ENCODE results near the gene GUK1.

GUK1 gene

GRCh38 chr1:228139931-228140723 lies at the start of gene GUK1:
GUK1 (plus strand) TSS chr1:228140279; CDS start chr1:228140303, 24 bp downstream.
- FAIRE-seq, result peak; percentile 97

- no peak for FAIRE-seq
Observed at GRCh38 chr1:228090613-228091081, 49.4 kb upstream of the GUK1 start.

- no peak for FAIRE-seq
Observed at GRCh38 chr1:228091084-228091483, 49.0 kb upstream of the GUK1 start.

DNA sequence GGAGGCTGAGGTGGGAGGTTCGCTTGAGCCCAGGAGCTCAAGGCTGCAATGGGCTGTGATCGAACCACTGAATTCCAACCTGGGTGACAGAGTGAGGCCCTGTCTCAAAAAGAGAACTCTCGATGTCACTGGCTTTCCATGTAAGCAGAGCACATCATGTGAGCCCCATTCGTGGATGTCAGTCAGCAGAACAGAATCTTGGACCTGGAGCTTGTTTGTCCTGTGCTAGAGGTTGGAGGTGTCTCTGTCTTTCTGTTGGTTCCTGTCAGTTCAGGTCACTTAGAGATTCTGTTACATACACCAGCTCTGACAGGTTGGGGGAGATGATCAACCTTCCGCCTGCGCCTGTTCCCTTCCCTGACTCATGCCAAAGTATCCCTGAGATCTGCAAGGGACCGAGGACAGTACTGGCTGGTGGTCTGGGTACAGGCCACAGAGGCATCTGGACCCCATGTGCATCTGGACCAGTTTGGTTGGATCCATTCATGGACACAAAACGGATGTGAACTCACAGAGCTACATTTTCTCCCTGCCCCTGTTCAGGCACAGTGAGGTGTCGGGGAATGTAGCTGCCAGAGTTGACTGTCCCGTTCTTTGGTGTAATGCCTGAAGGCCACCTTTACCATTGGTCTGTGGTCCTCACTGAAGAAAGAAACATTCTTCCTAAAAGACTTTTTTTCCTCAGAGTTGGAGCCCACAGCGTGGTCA lies 47.6 kb upstream of the GUK1 start:
- FAIRE-seq, result no peak

GRCh38 chr1:228093050-228093906 lies 46.8 kb upstream of the GUK1 start:
- no peak for FAIRE-seq

DNA sequence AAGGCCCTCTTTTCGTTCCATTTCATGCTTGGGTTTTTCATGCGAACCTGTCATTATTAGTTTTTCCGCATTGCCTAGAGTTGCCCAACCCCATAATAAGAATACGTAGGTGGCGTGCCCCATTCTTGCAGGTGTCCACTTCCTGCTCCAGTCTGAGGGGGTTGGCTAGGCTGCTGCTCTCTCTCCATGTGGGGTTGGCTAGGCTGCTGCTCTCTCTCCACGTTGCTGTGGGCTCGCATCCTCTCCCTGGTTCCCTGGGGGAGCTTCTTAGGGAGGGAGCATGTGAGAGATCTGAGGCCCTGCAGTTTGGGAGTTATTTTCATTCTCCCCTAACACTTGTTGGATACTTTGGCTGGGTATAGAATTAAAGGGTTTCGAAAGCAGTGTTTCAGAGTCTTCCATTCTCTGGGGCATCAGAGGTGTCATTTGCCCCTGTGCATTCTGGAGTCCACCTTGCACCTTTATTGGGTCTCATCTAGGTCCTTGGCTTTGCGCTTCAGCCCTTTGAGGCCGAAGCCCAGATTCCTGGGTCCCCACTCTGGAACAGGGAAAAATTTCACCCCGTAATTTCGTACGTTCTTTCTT lies 45.6 kb upstream of the GUK1 start:
- no peak for FAIRE-seq

- no peak for FAIRE-seq
Observed at GRCh38 chr1:228095161-228095560, 44.9 kb upstream of the GUK1 start.

DNA sequence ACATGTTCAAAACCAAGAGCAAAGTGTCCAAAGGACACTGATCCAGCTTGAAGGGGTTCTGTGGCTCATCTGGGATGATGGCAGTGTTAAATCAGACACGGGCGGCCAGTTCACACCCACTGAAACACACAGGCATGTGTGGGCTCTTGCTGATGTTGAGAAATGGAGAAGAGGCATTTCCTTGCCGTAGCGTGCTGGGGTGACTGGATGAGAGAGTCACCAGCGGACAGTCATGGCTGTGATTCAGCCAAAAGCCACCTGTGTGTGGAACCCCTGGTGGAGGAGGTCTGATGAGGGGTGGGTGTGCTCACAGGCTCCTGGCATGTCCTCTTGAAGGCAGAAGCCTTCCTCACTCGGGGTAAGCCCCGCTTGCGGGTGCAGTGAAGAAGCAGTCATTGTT lies 44.1 kb upstream of the GUK1 start:
- no peak for FAIRE-seq

DNA sequence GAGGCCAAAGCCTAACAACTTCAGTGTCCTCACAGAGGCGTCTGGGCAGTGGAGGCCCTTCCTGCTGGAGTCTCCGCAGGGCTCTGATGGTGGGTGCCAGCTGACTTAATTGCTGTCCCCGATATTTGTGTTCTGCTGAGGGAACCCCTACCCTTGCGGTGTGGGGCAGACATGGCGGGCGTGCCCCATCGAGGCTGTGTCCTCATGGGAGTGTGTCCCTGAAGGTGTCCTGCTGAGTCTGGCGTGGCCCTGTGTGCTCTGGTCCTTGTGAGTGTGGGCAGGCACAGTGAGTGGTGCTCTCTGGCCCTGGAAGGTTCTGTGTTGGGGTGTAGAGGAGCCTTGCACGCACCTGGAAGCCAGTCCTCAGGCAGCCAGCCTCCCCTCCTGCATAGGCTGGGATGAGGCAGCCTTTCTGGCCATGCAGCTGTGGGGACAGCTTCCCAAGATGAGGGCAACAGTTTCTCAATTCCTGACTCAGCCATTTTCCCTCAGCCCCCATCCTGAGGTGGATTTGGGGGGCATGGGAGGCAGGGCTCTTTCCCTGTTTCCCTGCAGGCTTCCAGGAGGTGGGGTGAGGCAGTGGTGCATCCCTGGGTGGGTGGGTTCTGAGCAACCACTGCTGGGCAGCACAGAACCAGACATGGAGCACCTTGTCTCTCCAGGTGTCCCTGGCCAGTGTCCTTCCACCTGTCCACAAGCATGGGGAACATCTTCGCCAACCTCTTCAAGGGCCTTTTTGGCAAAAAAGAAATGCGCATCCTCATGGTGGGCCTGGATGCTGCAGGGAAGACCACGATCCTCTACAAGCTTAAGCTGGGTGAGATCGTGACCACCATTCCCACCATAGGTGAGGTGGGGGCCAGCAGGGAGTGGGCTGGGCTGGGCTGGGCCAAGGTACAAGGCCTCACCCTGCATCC lies 43.4 kb upstream of the GUK1 start:
- FAIRE-seq, result no peak

- no peak for FAIRE-seq
Observed at GRCh38 chr1:228097333-228098081, 42.6 kb upstream of the GUK1 start.

DNA sequence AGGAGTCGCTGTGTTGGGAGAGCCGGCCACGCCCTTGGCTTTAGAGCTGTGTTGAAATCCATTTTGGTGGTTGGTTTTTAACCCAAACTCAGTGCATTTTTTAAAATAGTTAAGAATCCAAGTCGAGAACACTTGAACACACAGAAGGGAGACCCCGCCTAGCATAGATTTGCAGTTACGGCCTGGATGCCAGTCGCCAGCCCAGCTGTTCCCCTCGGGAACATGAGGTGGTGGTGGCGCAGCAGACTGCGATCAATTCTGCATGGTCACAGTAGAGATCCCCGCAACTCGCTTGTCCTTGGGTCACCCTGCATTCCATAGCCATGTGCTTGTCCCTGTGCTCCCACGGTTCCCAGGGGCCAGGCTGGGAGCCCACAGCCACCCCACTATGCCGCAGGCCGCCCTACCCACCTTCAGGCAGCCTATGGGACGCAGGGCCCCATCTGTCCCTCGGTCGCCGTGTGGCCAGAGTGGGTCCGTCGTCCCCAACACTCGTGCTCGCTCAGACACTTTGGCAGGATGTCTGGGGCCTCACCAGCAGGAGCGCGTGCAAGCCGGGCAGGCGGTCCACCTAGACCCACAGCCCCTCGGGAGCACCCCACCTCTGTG lies 41.7 kb upstream of the GUK1 start:
- FAIRE-seq, result no peak

DNA sequence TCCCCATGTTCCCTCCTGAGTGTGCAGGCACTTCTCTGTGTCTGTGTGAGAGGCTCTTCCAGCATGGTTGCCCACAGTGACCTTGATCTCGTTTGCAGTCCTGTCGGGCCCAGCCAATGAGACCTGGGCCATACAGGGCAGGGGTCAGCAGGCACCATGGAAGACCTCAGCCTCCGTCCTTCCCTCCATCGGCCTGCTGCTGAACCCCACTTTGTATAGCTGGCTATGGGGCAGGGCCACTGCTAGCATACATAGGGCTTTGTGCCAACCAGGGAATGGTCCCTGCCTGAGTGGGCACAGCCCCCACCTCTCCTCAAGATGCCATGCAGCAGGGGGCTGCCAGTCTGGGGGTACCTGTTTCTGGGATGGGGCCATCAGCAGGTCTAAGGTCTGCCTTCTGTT lies 40.7 kb upstream of the GUK1 start:
- FAIRE-seq, result no peak

GRCh38 chr1:228100822-228101613 lies 39.1 kb upstream of the GUK1 start:
- no peak for FAIRE-seq

GRCh38 chr1:228101614-228101993 lies 38.5 kb upstream of the GUK1 start:
- no peak for FAIRE-seq

DNA sequence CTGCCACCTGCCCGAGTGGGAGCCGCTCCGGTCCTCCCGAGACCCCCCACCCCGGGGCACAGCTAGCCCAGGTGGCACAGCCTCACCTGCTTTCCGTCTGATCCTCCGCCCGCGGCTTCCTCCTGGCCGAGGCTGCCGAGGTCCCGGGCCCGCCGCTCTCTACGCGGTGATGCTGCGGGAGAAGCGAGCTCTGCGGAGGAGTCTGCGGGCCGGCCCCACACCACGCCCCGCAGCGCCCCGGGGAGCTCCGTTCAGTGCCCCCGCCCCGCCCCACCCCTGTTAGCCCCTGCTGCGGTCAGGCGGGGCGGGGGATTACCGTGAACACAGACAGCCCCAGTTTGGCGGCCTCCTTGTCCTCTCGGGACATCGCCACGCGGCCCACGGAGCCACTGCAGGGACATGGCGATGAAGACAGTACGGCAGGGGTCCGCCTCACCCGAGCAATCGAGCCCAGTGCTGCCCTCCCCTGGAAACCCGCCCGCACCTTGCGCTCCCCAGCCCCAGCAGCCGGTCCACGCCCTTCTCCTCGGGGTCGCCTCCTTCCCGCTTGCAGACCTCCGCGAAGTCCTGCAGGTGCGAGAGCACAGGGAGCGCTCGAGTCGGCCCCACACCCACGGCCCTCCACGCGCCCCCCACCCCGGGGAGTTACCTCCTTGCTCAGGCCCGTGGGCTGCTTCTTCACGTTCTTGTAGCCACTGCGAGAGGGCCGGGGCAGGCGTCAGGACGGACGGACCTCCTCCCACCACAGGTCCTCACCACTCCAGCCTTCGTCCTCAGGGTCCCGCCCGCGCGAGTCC lies 37.9 kb upstream of the GUK1 start:
- no peak for FAIRE-seq

GRCh38 chr1:228102791-228103620 lies 37.1 kb upstream of the GUK1 start, which contains the start of gene C1orf35:
C1orf35 (minus strand) TSS chr1:228103325; CDS start chr1:228103227, 98 bp downstream.
- FAIRE-seq, result no peak

DNA sequence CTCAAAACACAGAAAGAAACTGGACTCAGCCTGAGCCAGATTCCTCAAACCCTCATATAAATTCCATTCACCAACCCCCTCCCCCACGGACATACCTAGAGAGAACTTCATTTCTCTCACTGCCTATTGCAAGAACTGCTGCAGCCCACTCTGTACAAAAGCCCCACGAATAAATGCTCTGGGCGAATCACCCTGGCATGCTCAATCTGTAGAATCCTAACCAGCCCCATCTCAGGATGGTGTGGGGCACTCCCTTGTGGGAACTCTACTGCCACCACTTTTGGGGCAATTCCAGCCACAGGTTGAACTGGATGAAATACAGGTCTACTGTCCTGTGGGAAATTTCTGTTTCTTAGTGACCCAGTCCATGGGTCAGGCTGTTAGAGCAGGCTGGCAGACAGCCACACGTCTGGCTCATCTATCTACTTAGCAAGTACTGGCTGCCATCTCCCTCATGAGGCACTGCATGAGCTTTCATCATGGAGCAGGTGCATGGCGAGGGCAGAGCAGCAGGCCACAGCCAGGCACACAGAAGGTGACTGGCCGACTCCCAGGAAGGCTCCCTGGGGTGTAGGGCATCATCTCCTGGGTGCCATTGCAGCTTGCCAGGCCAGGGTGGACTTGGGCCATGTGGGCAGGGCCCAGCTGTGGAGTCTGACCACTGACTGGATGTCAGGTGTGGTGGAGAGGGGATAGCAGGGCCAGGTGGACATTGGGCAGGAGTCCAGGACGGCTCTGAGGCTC lies 35.4 kb upstream of the GUK1 start:
- no peak for FAIRE-seq

All from A204.1 (cell line).